HEK293T (cell line): ENCODE results near the gene LRRC36.

Experiments
- CTCF ChIA-PET: fragments of 350-600 bp; formaldehyde crosslinking; extraction: SDS; loops from one replicate; lab custom pipeline; 2021; ENCODE audit warnings: antibody characterized with exemption, inconsistent platforms; lab: Yijun Ruan, JAX
- POLR2A ChIA-PET: fragments of 350-600 bp; formaldehyde crosslinking; extraction: SDS; loops from one replicate; lab custom pipeline; 2020; ENCODE audit warnings: antibody characterized with exemption, inconsistent platforms; lab: Yijun Ruan, JAX
- DNase-seq: peaks from one replicate; pipeline ENCODE4 v3.0.0; 2012; ENCODE audit warnings: mixed read lengths; ENCODE audit errors: extremely low spot score
- ARNT ChIP-seq: fragments of 450-650 bp; IDR thresholded peaks from 2 replicates; pipeline ENCODE4 v1.6.1; 2017; ENCODE audit warnings: mild to moderate bottlenecking
- BHLHE40 ChIP-seq: fragments of 450-650 bp; IDR thresholded peaks from 2 replicates; pipeline ENCODE4 v1.6.1; 2016; ENCODE audit warnings: mild to moderate bottlenecking, moderate library complexity, borderline replicate concordance
- CTBP1 ChIP-seq: fragments of 450-650 bp; IDR thresholded peaks from 2 replicates; pipeline ENCODE4 v1.6.1; 2016; ENCODE audit warnings: borderline replicate concordance
- FOXA1 ChIP-seq: fragments of 450-650 bp; IDR thresholded peaks from 2 replicates; pipeline ENCODE4 v1.6.1; 2016; ENCODE audit warnings: mild to moderate bottlenecking
- FOXK2 ChIP-seq: fragments of 450-650 bp; IDR thresholded peaks from 2 replicates; pipeline ENCODE4 v1.6.1; 2016; ENCODE audit warnings: mild to moderate bottlenecking
- FOXM1 ChIP-seq: fragments of 450-650 bp; IDR thresholded peaks from 2 replicates; pipeline ENCODE4 v1.6.1; 2017; ENCODE audit warnings: mild to moderate bottlenecking, borderline replicate concordance
- HDGF ChIP-seq: fragments of 450-650 bp; IDR thresholded peaks from 2 replicates; pipeline ENCODE4 v1.6.1; 2017; ENCODE audit warnings: antibody characterized with exemption, borderline replicate concordance
- L3MBTL2 ChIP-seq: fragments of 450-650 bp; conservative IDR thresholded peaks from 2 replicates; pipeline ENCODE4 v1.6.1; 2016; ENCODE audit warnings: mild to moderate bottlenecking
- NFRKB ChIP-seq: fragments of 450-650 bp; IDR thresholded peaks from 2 replicates; pipeline ENCODE4 v1.6.1; 2016; ENCODE audit warnings: mild to moderate bottlenecking, moderate library complexity
- PKNOX1 ChIP-seq: fragments of 450-650 bp; IDR thresholded peaks from 2 replicates; pipeline ENCODE4 v1.6.1; 2016
- SP1 ChIP-seq: fragments of 450-650 bp; IDR thresholded peaks from 2 replicates; pipeline ENCODE4 v1.6.1; 2017
- SUZ12 ChIP-seq: fragments of 450-650 bp; IDR thresholded peaks from 2 replicates; pipeline ENCODE4 v1.6.1; 2016; ENCODE audit warnings: mild to moderate bottlenecking
- TARDBP ChIP-seq: fragments of 450-650 bp; IDR thresholded peaks from 2 replicates; pipeline ENCODE4 v1.6.1; 2016

Gene LRRC36

GRCh38 chr16:67433131-67433719, 106.6 kb downstream of the LRRC36 start:
- POLR2A ChIA-PET: no interaction called here
- CTCF ChIA-PET: interaction anchor here (1.1 kb wide), 1 partner anchor 13 kb away, joined by 5 read pairs; no protein-coding TSS in a partner anchor
- no peak for DNase-seq
- no peak for TF ChIP-seq NFRKB
- no peak for TF ChIP-seq FOXM1
- no peak for TF ChIP-seq ARNT
- no peak for TF ChIP-seq CTBP1
- TF ChIP-seq FOXA1: no peak
- TF ChIP-seq TARDBP: no peak
- TF ChIP-seq HDGF: no peak
- TF ChIP-seq SUZ12: no peak
- TF ChIP-seq SP1: no peak
- no peak for TF ChIP-seq PKNOX1
- no peak for TF ChIP-seq L3MBTL2
- no peak for TF ChIP-seq BHLHE40
- no peak for TF ChIP-seq FOXK2
